ENCODE data around the gene NAA15.
"Not testable (repeated sequence)": the region's sequence is repeated elsewhere in the genome, so short reads cannot be mapped to it uniquely, and the experiment has no call there.

Gene NAA15

GRCh38 chr4:139367421-139368090 is 66.3 kb downstream of the NAA15 start:
- no peak for DNase-seq (ENCODE audit: low spot score)

- no peak for DNase-seq (ENCODE audit: low spot score)
Measured at GRCh38 chr4:139368998-139369397, 67.7 kb downstream of the NAA15 start.

DNA sequence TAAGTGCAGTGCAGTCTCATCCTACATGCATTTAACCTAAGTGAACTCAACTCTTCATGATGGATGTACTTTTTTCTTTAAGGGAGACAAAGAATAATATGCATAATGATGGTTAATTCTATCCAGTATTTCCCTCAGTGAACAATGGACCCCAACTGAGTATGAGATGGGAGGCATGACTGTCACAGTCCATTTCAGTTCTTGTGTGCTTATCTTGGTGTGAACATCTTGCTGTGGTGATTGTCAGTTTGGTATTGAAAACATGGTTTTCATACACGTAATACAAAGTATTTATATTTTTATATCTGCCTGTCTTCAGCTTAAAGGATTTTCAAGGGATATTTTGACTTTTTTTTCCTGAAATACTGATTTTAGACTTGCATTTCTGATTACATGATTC is 72.9 kb downstream of the NAA15 start:
- no peak for DNase-seq (ENCODE audit: low spot score)

- no peak for DNase-seq (ENCODE audit: low spot score)
Measured at GRCh38 chr4:139386421-139386820, 85.1 kb downstream of the NAA15 start.

- no peak for DNase-seq (ENCODE audit: low spot score)
Measured at GRCh38 chr4:139389102-139389501, 87.8 kb downstream of the NAA15 start.

DNA sequence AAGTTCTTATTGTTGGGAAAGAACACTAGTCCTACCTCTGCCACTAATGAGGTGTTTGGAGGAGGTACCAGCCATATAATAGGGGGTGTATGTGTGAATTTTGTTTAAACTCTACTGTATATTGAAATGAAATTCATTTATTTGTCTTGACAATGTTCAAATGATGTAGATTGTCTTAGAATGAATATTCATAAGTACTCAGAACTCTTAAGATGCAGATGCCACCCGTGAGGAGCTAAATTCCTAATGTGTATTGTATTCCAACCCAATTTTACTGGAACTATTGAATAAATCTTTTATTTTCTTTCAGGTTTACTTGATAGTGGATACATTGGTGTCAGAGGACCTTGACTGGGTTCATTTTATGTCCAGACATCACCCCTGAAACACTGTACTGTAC is 88.7 kb downstream of the NAA15 start:
- DNase-seq (ENCODE audit: low spot score) = no peak

- no peak for DNase-seq (ENCODE audit: low spot score)
Measured at GRCh38 chr4:139391731-139392130, 90.4 kb downstream of the NAA15 start.

GRCh38 chr4:139392797-139393196 is 91.5 kb downstream of the NAA15 start:
- DNase-seq (ENCODE audit: low spot score) = no peak

- DNase-seq (ENCODE audit: low spot score) = no peak
Measured at GRCh38 chr4:139401368-139401767, 100.1 kb downstream of the NAA15 start.

- DNase-seq (ENCODE audit: low spot score) = no peak
Measured at GRCh38 chr4:139402436-139402835, 101.1 kb downstream of the NAA15 start.

- DNase-seq (ENCODE audit: low spot score) = no peak
Measured at GRCh38 chr4:139403462-139403861, 102.2 kb downstream of the NAA15 start.

DNA sequence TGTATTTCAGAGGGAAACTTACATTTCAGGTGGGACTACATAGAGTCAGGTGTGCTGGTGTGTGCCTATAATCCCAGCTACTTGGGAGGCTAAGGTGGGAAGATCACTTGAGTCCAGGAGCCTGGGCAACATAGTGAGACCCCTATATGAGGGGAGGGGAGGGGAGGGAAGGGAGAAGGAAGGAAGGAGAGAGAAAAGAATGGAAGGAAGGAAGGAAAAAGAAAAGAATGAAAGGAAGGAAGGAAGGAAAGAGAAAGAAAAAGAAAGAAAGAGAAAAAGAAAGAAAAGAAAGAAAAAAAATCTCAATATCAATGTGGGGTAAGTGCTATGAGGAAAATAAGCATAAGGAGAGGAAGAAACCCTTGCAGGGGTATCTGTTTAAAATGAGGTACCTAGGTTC is 109.0 kb downstream of the NAA15 start:
- no peak for DNase-seq (ENCODE audit: low spot score)

DNA sequence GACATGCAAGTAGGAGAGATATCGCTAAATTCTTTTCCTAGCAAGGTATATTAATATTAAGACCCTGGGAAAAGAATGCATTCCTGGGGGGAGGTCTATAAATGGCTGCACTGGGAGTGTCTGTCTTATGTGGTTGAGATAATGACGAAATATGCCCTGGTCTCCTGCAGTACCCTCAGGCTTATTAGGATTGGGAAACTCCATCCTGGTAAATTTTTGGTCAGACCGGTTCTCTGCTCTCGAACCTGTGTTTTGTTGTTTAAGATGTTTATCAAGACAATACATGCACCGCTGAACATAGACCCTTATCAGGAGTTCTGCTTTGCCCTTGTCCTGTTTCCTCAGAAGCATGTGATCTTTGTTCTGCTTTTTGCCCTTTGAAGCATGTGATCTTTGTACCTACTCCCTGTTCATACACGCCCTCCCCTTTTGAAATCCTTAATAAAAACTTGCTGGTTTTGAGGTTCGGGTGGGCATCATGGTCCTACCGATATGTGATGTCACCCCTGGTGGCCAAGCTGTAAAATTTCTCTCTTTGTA is 113.4 kb downstream of the NAA15 start:
- not testable (repeated sequence) for DNase-seq (ENCODE audit: low spot score)

DNA sequence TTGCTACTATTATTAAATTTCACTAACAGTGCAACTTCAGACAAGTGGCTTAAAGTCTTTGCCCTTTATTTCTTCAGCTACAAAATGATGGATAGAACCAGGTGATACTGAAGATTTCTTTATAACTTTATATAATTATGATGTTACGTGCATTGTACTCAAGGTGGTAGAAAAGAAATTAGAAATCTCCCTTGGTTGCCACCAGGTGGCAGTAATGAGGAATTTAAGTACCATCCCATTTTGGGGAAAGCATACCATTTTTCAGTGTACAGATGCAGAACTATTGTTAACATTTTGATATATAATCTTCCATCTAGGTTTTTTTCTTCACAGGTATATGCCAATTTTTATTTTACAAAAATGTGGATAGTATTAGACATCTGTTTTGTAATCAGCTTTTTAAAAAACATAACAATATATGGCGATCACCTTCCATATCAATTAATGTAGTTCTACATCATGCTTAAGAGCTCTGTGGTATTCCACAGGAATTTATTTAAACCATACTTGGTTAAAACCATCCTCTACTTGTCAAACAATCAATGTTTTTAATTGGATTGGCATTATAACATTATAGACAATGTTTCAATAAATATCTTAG is 114.9 kb downstream of the NAA15 start:
- DNase-seq (ENCODE audit: low spot score) = peak; percentile 20

DNA sequence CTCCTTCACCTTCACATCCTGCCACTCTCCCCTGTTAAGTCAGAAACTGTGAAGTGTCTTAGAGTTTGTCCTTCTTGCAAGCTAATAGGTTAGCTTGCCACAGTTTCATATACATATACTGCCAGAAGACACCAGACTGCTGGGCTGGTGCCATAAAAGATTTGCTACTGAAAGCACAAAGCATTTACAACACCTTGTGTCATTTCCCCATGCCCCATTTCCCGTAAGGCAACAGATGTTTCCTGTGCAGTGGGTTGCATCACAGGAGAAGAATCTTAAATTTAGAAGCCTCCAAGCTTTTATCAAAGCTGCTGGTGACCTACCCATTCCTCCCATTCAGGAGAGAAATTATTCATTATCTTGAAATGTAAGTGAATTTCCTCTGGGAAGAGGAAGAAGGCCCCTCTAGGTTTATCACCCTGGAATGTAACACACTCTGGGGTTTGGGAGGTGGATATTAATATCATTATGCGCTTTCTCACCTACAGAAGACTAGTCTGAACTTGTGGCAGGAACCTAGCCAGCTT is 118.1 kb downstream of the NAA15 start:
- no peak for DNase-seq (ENCODE audit: low spot score)

DNA sequence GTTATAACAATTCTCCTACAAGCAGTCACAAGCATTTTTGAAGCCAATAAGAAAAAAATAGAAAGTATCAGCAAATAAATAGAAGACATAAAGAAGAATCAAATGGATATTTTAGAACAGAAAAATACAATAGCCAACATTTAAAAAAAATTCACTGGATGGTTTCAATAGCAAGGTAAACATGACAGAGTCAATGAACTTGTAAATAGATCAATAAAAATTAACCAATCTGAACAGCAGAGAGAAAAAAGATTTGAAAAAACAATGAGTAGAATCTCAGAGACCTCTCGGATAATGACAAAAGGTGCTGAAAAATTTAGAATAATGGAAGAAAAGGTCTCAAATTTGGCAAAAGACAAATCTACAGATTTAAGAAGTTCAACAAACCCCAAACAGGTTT is 119.3 kb downstream of the NAA15 start:
- no peak for DNase-seq (ENCODE audit: low spot score)

- DNase-seq (ENCODE audit: low spot score) = no peak
Measured at GRCh38 chr4:139436122-139436521, 134.8 kb downstream of the NAA15 start.

DNA sequence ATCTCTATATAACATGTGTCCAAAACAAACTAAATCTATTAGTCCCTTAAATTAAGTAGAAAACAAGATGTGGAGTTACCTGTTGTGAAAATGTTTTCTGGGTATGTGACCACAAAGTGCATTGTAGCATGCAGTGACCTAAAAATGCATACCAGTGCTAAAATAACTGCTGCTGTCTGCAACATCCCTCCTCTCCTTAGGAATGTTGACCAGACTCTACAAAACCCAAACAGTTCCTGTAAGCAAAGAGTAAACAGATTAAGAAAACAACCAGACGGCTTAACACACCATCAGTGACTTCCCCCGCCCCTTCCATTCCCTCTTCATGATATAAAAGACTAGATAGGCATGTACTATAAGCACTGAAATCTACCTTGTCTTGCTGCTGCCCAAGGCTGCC is 136.8 kb downstream of the NAA15 start:
- no peak for DNase-seq (ENCODE audit: low spot score)

DNA sequence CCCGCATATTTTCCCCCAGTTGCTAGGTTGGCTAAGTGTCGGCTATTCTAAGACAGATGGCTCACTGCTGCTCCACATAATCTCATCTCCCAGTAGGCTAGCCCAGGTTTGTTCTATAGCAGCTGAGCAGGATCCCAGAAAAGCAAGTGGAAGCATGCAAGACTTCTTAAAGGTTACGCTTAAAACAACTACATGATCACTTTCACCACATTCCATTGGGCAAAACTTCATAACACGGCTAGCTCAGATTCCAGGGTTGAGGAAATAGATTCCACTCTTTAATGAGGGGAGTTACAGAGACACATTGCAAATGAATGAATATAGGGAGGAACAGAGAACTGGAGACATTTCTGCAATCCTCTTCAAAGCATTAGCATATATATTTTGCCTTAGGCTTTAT is 139.7 kb downstream of the NAA15 start:
- no peak for DNase-seq (ENCODE audit: low spot score)

DNA sequence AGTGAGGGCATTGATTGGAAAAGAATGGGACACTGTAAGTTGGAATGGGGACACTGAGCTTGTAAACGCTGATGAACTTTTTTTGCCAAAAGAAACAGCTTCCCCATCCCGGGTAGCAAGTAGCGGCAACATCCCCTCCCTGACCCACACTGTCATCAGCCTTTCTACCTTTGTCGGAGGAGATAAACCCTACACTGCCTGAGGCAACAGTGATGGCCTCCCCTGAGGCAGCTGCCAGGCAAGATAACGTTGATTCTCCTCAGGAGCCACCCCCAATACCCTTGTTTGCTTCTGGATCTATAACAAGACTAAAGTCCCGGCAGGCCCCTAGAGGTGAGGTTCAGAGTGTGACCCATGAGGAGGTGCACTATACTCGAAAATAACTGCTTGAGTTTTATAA is 142.4 kb downstream of the NAA15 start:
- DNase-seq (ENCODE audit: low spot score) = no peak

DNA sequence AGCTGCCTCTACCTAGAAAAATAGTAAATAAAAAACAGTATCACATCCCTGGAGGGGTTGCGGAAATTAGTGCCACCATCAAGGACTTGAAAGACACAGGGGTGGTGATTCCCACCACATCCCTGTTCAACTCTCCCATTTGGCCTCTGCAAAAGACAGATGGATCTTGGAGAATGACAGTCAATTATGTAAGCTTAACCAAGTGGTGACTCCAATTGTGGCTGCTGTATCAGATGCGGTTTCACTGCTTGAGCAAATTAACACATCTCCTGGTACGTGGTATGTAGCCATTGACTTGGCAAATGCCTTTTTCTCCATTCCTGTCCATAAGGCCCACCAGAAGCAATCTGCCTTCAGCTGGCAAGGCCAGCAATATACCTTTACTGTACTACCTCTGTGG is 143.6 kb downstream of the NAA15 start:
- DNase-seq (ENCODE audit: low spot score) = not testable (repeated sequence)

DNA sequence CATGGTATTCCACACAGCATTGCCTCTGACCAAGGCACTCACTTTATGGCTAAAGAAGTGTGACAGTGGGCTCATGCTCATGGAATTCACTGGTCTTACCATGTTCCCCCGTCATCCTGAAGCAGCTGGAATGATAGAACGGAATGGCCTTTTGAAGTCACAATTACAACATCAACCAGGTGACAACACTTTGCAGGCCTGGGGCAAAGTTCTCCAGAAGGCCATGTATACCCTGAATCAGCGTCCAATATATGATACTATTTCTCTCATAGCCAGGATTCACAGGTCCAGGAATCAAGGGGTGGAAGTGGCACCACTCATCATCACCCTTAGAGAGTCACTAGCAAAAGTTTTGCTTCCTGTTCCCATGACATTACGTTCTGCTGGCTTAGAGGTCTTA is 145.8 kb downstream of the NAA15 start:
- not testable (repeated sequence) for DNase-seq (ENCODE audit: low spot score)

DNA sequence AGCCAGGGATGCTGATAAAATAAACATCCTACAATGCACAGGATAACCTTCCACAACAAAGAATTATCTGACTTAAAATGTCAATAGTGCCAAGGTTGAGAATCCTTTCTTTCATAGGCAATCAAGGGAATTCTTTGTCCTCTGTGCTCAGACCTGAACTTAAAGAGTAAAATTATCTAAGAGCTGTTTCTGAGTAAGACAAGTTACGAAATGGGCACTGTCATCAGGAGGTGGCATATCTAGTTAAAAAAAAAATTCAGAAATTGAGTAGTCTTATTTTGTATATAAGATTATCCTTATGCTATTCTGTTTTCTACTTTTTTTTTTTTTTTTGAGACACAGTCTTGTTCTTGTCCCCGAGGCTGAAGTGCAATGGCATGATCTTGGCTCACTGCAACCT is 149.3 kb downstream of the NAA15 start:
- no peak for DNase-seq (ENCODE audit: low spot score)

GRCh38 chr4:139451997-139452396 is 150.7 kb downstream of the NAA15 start:
- no peak for DNase-seq (ENCODE audit: low spot score)

Data from HuH-7 (cell line).